CD4-positive, alpha-beta T cell treated with Interleukin-17A for 1 hour (primary cell): Measurements from ENCODE around the gene TKTL2.
"Not testable (repeated sequence)": the region's sequence is repeated elsewhere in the genome, so short reads cannot be mapped to it uniquely, and the experiment has no call there.

Experiments used
- DNase-seq: peaks from one replicate; pipeline ENCODE4 v3.0.0-alpha.2; 2020

The TKTL2 gene

GRCh38 chr4:163447023-163447422 is 26.5 kb downstream of the TKTL2 start:
- DNase-seq = not testable (repeated sequence)

GRCh38 chr4:163440040-163440439 is 33.5 kb downstream of the TKTL2 start:
- DNase-seq = no peak
